ENCODE results near the gene HSF4. TPM values are rescaled to one million over a fixed set of nuclear protein-coding genes. Genes with fewer than 3 reads are reported as not detected.

HSF4 gene
- total RNA-seq, 1 experiment from 2014 or later: 1.2 TPM

- Histone ChIP-seq H2BK12ac (ENCODE audit: insufficient read length, low read depth, low read length) (no peak overlapping the region), H4K91ac (ENCODE audit: insufficient read length, low read depth, low read length) (no peak overlapping the region), H3K27ac (ENCODE audit: insufficient read length, low read depth, low read length) (no peak overlapping the region), H2BK20ac (ENCODE audit: low read depth, low read length, poor library complexity, severe bottlenecking) (no peak overlapping the region), H2BK15ac (ENCODE audit: low read depth, low read length) (no peak overlapping the region), H3T11ph (ENCODE audit: low read length) (no peak overlapping the region), H3K23ac (ENCODE audit: insufficient read length, low read depth, low read length) (no peak overlapping the region), H4K5ac (ENCODE audit: insufficient read length, low read depth, low read length) (no peak overlapping the region), H3K4me1 (ENCODE audit: insufficient read depth, low read length) (no peaks in the 10 kb centered on the region), H2AK5ac (ENCODE audit: insufficient read length, low read length) (no peak overlapping the region), H2AFZ (ENCODE audit: low read length) (no peak overlapping the region), H3K23me2 (ENCODE audit: insufficient read length, low read depth, low read length, poor library complexity, severe bottlenecking) (peaks cover 5% of the 10 kb centered on the region), H3K4ac (ENCODE audit: low read depth, low read length) (no peak overlapping the region), H3K79me2 (ENCODE audit: insufficient read depth, low read length) (no peaks in the 10 kb centered on the region), H3K56ac (ENCODE audit: insufficient read length, low read depth, low read length) (no peak overlapping the region), H4K20me1 (ENCODE audit: control insufficient read depth, insufficient read depth, insufficient read length) (no peaks in the 10 kb centered on the region), H3K9ac (ENCODE audit: extremely low read depth, insufficient read length, low read length) (no peak overlapping the region), H3K18ac (ENCODE audit: insufficient read length, low read depth, low read length) (no peak overlapping the region), H3K4me2 (ENCODE audit: insufficient read depth, insufficient read length, low read length) (no peak overlapping the region), H3K79me1 (ENCODE audit: insufficient read depth, low read depth, low read length, poor library complexity, severe bottlenecking) (no peaks in the 10 kb centered on the region), H3K14ac (ENCODE audit: insufficient read depth, low read length) (no peak overlapping the region), H2BK120ac (ENCODE audit: low read depth, low read length, poor library complexity, severe bottlenecking) (no peak overlapping the region), H3K27me3 (ENCODE audit: insufficient read depth, low read length) (peaks cover 12% of the 10 kb centered on the region; the same call in 1 of the 2 replicates), H2BK5ac (ENCODE audit: insufficient read length, low read length) (no peak overlapping the region), H3K9me3 (ENCODE audit: control insufficient read depth, low read depth, low read length) (no peaks in the 10 kb centered on the region), H4K8ac (replicated peaks; ENCODE audit: insufficient read length, low read depth, low read length) (no peak overlapping the region)
- peaks cover 13 to 54% (median 54%) of the 10 kb centered on the region in 3 experiments for H3K36me3 Mint-ChIP-seq (ENCODE audit: insufficient read depth in 1 of 3, low read depth in 3 of 3)
- no peak for DNase-seq
- WGBS (ENCODE audit: extremely low coverage, insufficient read length, low lambda C conversion rate): no CpG with 5 or more reads among the region's 2 CpGs
- TF ChIP-seq CTCF (conservative IDR thresholded peaks at IDR 0.05): no peak
- H3K27ac Mint-ChIP-seq: no peak overlapping the region; a peak in 1 of 7 replicates
- peaks cover 10 to 14% of the 10 kb centered on the region in 2 experiments for H3K4me1 Mint-ChIP-seq
- H3K9me3 Mint-ChIP-seq: peaks cover 0 to 3% of the 10 kb centered on the region in 2 experiments; a peak in 2 of 5 replicates
- no peak overlapping the region; a peak in 1 of 5 replicates for H3K4me3 Mint-ChIP-seq
- H3K27me3 Mint-ChIP-seq (ENCODE audit: low read depth): peaks cover 23% of the 10 kb centered on the region
Observed at GRCh38 chr16:67148221-67148620, 16.3 kb upstream of the HSF4 start.

Data from H9 (cell line).